Retinal pigment epithelial cell (primary cell): Measurements from ENCODE around the gene ADAMTS17.

Experiments used
- DNase-seq: peaks from one replicate; pipeline ENCODE4 v3.0.0-alpha.2; 2010; ENCODE audit warnings: low read depth
- H3K4me3 ChIP-seq: 2 replicates; pipeline ENCODE4 v1.5.1; 2011; ENCODE audit warnings: mild to moderate bottlenecking, low read length, control low read depth, moderate library complexity
- TF ChIP-seq, protein P1 (sequence below): conservative IDR thresholded peaks from 2 replicates; pipeline ENCODE4 v1.5.1; 2011; ENCODE audit warnings: low read depth, low read length, control low read depth, inconsistent platforms

The ADAMTS17 gene

DNA sequence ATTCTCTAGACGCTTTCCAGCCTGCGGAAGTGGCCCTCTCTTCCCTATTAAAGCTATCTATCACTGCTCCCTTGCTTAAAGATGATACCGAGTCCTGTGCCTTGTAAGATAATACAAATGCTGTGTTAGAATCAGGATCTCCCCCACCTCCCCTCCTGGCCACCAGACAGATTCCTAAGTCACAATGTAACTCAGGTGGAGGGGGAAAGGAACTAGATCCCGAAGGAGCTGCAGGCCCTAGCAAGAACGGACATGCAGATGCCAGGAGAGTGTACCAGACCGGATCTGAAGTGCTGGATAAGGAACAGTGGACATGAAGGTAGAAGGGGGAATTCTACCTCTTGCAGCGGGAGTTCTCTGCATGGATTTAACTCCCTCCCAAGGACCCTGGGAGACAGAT, 377.8 kb downstream of the ADAMTS17 start:
- DNase-seq, result no peak
- TF ChIP-seq, protein P1, sequence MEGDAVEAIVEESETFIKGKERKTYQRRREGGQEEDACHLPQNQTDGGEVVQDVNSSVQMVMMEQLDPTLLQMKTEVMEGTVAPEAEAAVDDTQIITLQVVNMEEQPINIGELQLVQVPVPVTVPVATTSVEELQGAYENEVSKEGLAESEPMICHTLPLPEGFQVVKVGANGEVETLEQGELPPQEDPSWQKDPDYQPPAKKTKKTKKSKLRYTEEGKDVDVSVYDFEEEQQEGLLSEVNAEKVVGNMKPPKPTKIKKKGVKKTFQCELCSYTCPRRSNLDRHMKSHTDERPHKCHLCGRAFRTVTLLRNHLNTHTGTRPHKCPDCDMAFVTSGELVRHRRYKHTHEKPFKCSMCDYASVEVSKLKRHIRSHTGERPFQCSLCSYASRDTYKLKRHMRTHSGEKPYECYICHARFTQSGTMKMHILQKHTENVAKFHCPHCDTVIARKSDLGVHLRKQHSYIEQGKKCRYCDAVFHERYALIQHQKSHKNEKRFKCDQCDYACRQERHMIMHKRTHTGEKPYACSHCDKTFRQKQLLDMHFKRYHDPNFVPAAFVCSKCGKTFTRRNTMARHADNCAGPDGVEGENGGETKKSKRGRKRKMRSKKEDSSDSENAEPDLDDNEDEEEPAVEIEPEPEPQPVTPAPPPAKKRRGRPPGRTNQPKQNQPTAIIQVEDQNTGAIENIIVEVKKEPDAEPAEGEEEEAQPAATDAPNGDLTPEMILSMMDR, result no peak
- H3K4me3 ChIP-seq, result no peak overlapping the region

DNA sequence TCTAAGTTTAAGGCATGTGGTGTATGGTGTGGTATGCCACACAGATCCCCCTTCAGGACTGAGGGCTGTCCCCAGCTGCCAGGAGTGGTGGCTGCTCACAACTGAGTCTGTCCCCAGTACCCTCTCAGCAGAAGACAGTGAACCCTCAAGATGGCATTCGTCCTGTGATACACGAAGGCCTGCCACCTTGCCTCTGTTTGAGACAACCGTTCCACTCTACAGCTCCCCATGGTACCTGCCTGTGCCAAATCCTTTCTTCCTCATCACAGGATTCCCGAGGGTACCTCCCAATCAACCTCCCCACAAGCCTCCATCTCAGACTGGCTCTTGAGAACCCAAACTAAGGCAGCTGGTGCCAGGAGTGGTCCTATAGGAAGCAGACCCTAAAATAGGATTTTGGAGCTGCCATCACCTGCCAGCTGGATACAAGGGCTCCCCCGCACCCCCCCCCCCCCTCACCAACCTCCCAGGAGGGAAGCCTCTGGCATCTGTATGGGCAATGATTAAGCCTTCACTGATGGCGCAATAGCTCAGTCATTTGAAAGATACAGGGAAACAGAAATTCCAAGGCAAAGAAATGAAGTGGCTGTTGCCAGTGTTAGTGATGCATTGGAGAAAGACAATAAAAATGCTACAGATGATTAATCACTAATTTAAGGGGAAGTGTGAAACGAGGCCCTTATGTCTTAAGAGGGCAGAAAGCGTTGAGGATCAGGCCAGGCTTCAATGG, 378.5 kb downstream of the ADAMTS17 start:
- no peak for DNase-seq
- TF ChIP-seq, protein P1, result no peak
- H3K4me3 ChIP-seq, result no peak overlapping the region

DNA sequence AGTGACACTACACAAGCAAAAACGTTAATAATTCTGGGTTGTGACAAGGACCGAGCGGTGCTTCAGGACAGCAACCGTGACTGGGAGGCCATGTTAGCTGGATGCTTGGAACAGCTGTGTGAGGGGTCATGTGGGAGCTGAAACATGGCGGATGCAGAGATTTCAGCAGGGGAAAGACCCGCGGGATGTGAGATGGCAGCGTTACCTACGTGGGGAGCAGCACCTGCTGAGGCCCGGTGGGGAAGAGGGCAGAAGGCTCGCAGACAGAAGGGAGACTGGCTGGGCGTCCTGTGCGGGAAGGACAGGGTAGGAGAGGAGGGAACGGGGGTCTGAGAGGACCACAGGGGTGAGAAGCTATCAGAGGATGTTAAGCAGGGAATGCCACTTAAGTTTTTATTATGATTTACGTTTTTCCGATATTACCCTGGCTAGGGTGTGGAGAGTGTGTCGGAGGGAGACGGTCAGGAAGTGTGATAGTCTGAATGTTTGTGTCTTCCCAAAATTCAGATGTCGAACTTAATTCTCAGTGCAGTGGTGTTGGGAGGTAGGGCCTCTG, 379.7 kb downstream of the ADAMTS17 start:
- H3K4me3 ChIP-seq, result no peak overlapping the region
- no peak for DNase-seq
- TF ChIP-seq, protein P1, result no peak

DNA sequence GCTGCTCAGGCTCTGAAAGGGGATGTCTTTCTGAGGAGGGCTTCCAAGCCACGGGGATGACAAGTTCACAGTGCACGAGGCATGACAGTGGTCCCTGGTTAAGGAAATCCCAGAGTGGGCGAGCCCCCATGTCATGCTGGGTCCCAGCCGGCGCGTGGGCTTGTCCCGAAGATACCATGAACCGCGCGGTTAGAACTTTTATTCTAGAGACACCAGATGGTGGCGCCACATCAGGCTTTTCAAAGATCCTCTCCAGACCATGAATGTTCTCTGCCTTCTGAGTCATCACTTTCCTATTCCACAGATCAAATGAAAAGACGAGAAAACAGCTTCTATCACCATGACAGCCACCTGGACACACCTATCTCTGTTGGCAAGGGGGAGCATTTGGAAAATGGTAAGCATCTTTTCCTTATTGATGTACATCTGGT, 380.7 kb downstream of the ADAMTS17 start:
- DNase-seq, result no peak
- no peak overlapping the region for H3K4me3 ChIP-seq
- TF ChIP-seq, protein P1, result no peak

DNA sequence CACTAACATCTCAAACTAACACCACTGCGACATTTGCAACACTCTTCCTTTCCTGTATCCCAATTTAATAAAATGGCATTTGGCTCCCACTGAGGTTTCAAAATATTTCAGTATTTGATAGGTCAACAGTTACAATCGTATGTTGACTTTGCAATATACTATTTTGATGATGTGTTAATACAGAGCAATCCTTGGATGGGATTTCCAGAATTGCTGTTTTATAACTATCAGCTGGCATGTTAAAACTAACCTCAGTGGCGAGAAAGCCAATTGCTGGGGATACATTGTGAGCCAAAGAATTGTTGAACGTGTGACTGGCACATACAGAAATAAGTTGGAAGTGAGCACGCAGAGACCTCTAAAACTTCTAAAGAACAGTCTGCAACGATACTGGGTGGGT, 382.4 kb downstream of the ADAMTS17 start:
- no peak overlapping the region for H3K4me3 ChIP-seq
- TF ChIP-seq, protein P1, result no peak
- no peak for DNase-seq

DNA sequence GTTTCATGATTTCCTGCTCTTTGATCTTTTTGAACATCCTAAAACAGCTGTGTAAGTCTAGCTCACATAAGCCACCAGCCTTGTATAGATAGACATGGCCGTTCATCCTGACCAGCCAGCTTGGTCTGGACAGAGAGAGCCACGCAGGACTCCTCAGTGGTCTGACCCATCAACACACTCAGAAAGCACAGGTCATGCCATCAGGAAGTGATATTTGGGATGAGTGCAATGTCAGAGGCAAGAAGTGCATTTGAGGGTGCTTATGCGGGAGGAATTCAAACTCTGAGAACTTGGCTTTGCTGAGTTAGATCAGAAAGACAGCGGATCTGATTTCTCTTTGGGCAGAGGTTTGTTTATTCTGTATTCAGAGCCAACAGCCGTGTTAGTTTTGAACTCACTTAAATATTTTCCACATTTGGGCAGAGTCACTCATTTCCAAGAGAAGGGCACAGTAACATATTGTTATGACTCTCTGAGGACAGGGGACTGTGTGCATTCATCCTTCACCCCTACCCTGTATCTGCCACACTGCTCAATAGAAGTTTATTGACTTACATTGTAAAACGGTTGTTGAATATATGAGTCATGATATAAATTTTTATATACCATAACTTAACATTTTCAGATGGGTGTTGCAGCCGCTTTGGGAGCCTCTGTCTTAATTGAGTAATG, 383.2 kb downstream of the ADAMTS17 start:
- DNase-seq, result no peak
- H3K4me3 ChIP-seq, result no peak overlapping the region
- TF ChIP-seq, protein P1, result no peak
